GM12873 (cell line): ENCODE data around the gene MPP2.

Experiments
- CTCF ChIP-seq: IDR thresholded peaks from 2 replicates; pipeline ENCODE4 v1.5.1; 2012; ENCODE audit warnings: low read depth, mild to moderate bottlenecking, moderate library complexity, low read length, control low read depth; ENCODE audit not compliant: insufficient read depth; ENCODE audit errors: missing control alignments

Gene MPP2

GRCh38 chr17:43855061-43855460 is 52.3 kb downstream of the MPP2 start:
- TF ChIP-seq CTCF, result no peak

- no peak for TF ChIP-seq CTCF
These were observed 52.8 kb downstream of the MPP2 start for GRCh38 chr17:43854498-43854897.

- no peak for TF ChIP-seq CTCF
These were observed 53.8 kb downstream of the MPP2 start for GRCh38 chr17:43853546-43853945.

- no peak for TF ChIP-seq CTCF
These were observed 54.8 kb downstream of the MPP2 start for GRCh38 chr17:43852571-43852970.

GRCh38 chr17:43849116-43849515 is 58.2 kb downstream of the MPP2 start:
- no peak for TF ChIP-seq CTCF

- no peak for TF ChIP-seq CTCF
These were observed 58.7 kb downstream of the MPP2 start for GRCh38 chr17:43848601-43849000.

GRCh38 chr17:43846963-43847371 is 60.4 kb downstream of the MPP2 start, which contains the start of gene CD300LG:
TSS of gene CD300LG (plus strand) at chr17:43847176. CDS start at chr17:43847217, 41 bp downstream.
- TF ChIP-seq CTCF, result no peak
